Measurements from ENCODE around the gene RELB. TPM values are rescaled to one million over a fixed set of nuclear protein-coding genes. Genes with fewer than 3 reads are reported as not detected.
"Not testable (repeated sequence)": the region's sequence is repeated elsewhere in the genome, so short reads cannot be mapped to it uniquely, and the experiment has no call there.

RELB gene
- total RNA-seq, 3 donors from 2014 or later (not counting 1 experiment from before 2014, with no cell fraction given), result 92.4 to 119 (median 105) TPM

GRCh38 chr19:44993926-44994537 lies 7.2 kb upstream of the RELB start:
- no peak for TF ChIP-seq CTCF (IDR thresholded peaks at IDR 0.05)
- peaks cover 0 to 7% of the 10 kb centered on the region in 2 donors for H3K4me1 Mint-ChIP-seq
- Histone ChIP-seq H3K36me3 (ENCODE audit: control insufficient read depth, insufficient read depth, low read length) (peaks cover 25% of the 10 kb centered on the region), H3K27ac (ENCODE audit: low read length) (no peak overlapping the region), H3K4me3 (ENCODE audit: low read length) (no peak overlapping the region), H3K9me3 (ENCODE audit: control insufficient read depth, insufficient read depth, low read length) (no peaks in the 10 kb centered on the region), H3K27me3 (ENCODE audit: control insufficient read depth, insufficient read depth, low read length) (no peaks in the 10 kb centered on the region), H3K4me1 (ENCODE audit: control insufficient read depth, insufficient read depth, low read length) (peaks cover 6% of the 10 kb centered on the region)
- WGBS (ENCODE audit: insufficient coverage), result 96% methylated on average over 12 of the region's 12 CpGs
- DNase-seq (no peak), ATAC-seq (no peak)
- no peaks in the 10 kb centered on the region for H3K27me3 Mint-ChIP-seq (ENCODE audit: low read depth in 2 of 2)
- intact Hi-C loops (cut with micrococcal nuclease), result no loop called here
- peak overlapping the region in 1 of 2 donors; percentile 13 for H3K27ac Mint-ChIP-seq
- no peaks in the 10 kb centered on the region for H3K9me3 Mint-ChIP-seq
- no peak overlapping the region for H3K4me3 Mint-ChIP-seq
- no peaks in the 10 kb centered on the region for H3K36me3 Mint-ChIP-seq

- ATAC-seq (no peak), DNase-seq (no peak)
- peaks cover 9 to 11% of the 10 kb centered on the region in 2 donors for H3K4me1 Mint-ChIP-seq
- no peaks in the 10 kb centered on the region for H3K9me3 ChIP-seq (ENCODE audit: control insufficient read depth, insufficient read depth, low read length)
- no peaks in the 10 kb centered on the region for H3K36me3 Mint-ChIP-seq
- H3K27me3 ChIP-seq (ENCODE audit: control insufficient read depth, insufficient read depth, low read length), result no peaks in the 10 kb centered on the region
- H3K27ac Mint-ChIP-seq, result peak overlapping the region in 1 of 2 donors; percentile 97
- no peak overlapping the region for H3K27ac ChIP-seq (ENCODE audit: low read length)
- H3K36me3 ChIP-seq (ENCODE audit: control insufficient read depth, insufficient read depth, low read length), result no peaks in the 10 kb centered on the region
- WGBS (ENCODE audit: insufficient coverage), result 92% methylated on average over 4 of the region's 4 CpGs
- peaks cover 15% of the 10 kb centered on the region for H3K4me1 ChIP-seq (ENCODE audit: control insufficient read depth, insufficient read depth, low read length)
- intact Hi-C loops (cut with micrococcal nuclease), result no loop called here
- H3K27me3 Mint-ChIP-seq (ENCODE audit: low read depth in 2 of 2), result no peaks in the 10 kb centered on the region
- no peak for TF ChIP-seq CTCF (IDR thresholded peaks at IDR 0.05)
- no peak overlapping the region for H3K4me3 Mint-ChIP-seq
- no peak overlapping the region for H3K4me3 ChIP-seq (ENCODE audit: low read length)
- H3K9me3 Mint-ChIP-seq, result no peaks in the 10 kb centered on the region
These were observed 3.2 kb upstream of the RELB start for GRCh38 chr19:44998025-44998424.

GRCh38 chr19:44999131-44999925 lies 1.9 kb upstream of the RELB start:
- H3K36me3 Mint-ChIP-seq; ATAC-seq; H3K4me3 ChIP-seq (ENCODE audit: low read length); H3K27me3 Mint-ChIP-seq (ENCODE audit: low read depth in 2 of 2); DNase-seq; H3K9me3 Mint-ChIP-seq; intact Hi-C loops (cut with micrococcal nuclease); H3K9me3 ChIP-seq (ENCODE audit: control insufficient read depth, insufficient read depth, low read length); H3K36me3 ChIP-seq (ENCODE audit: control insufficient read depth, insufficient read depth, low read length); H3K27ac ChIP-seq (ENCODE audit: low read length); H3K27me3 ChIP-seq (ENCODE audit: control insufficient read depth, insufficient read depth, low read length): not testable (repeated sequence)
- peaks cover 9 to 11% of the 10 kb centered on the region in 2 donors for H3K4me1 Mint-ChIP-seq
- H3K4me3 Mint-ChIP-seq, result peak overlapping the region; percentile 59
- H3K27ac Mint-ChIP-seq, result peak overlapping the region; percentile 97 to 98
- 84% methylated on average over 10 of the region's 12 CpGs for WGBS (ENCODE audit: insufficient coverage)
- H3K4me1 ChIP-seq (ENCODE audit: control insufficient read depth, insufficient read depth, low read length), result peaks cover 15% of the 10 kb centered on the region

- intact Hi-C loops (cut with micrococcal nuclease), result loop anchor here (1.0 to 5.0 kb wide), 2 partner anchors 16 to 37 kb away; partner anchors contain the start of gene CLASRP
- 81% methylated on average over 17 of the region's 19 CpGs for WGBS (ENCODE audit: insufficient coverage)
- not testable (repeated sequence) for H3K27me3 Mint-ChIP-seq (ENCODE audit: low read depth in 2 of 2); ATAC-seq; H3K9me3 Mint-ChIP-seq; H3K36me3 ChIP-seq (ENCODE audit: control insufficient read depth, insufficient read depth, low read length); H3K9me3 ChIP-seq (ENCODE audit: control insufficient read depth, insufficient read depth, low read length); H3K36me3 Mint-ChIP-seq; H3K27me3 ChIP-seq (ENCODE audit: control insufficient read depth, insufficient read depth, low read length)
- Histone ChIP-seq H3K4me3 (ENCODE audit: low read length) (peak overlapping the region; percentile 31), H3K27ac (ENCODE audit: low read length) (peak overlapping the region; percentile 93), H3K4me1 (ENCODE audit: control insufficient read depth, insufficient read depth, low read length) (peaks cover 15% of the 10 kb centered on the region)
- H3K27ac Mint-ChIP-seq, result peak overlapping the region; percentile 97 to 98
- H3K4me3 Mint-ChIP-seq, result peak overlapping the region; percentile 59
- H3K4me1 Mint-ChIP-seq, result peaks cover 9 to 11% of the 10 kb centered on the region in 2 donors
- peak in 1 of 2 donors; percentile 3 for DNase-seq
These were observed 599 bp upstream of the RELB start for GRCh38 chr19:45000665-45001064.
